GM12878 (cell line): ENCODE results near the gene ABHD17A. TPM values are rescaled to one million over a fixed set of nuclear protein-coding genes. Genes with fewer than 3 reads are reported as not detected.

ENCODE experiments used
- ATAC-seq: fragments of 200-7000 bp; cut with Tn5 transposase; 3 replicates; pipeline ENCODE4 v1.9.1; 2020; ENCODE audit warnings: mild to moderate bottlenecking, moderate library complexity
- BruUV-seq: library from RNA; stranded (reverse); fragments of 400-500 nt; replicated peaks from 2 replicates; lab custom pipeline; 2021; lab: Mats Ljungman, UMichigan
- CTCF ChIA-PET: fragments of 300-600 bp; sonication (Branson Sonifier 250); formaldehyde crosslinking; extraction: SDS; loops from one replicate; lab custom pipeline; 2021; ENCODE audit warnings: inconsistent platforms; lab: Yijun Ruan, JAX
- POLR2A ChIA-PET: fragments of 350-600 bp; formaldehyde crosslinking; extraction: SDS; loops from one replicate; lab custom pipeline; 2021; ENCODE audit warnings: inconsistent platforms; lab: Charles Lee
- RAD21 ChIA-PET: fragments of 300-600 bp; sonication (Branson Sonifier 250); formaldehyde crosslinking; loops from one replicate; lab custom pipeline; 2023; ENCODE audit warnings: antibody characterized with exemption; ENCODE audit not compliant: unreplicated experiment; lab: Charles Lee
- SMC1A ChIA-PET: fragments of 300-600 bp; sonication (Branson Sonifier 250); formaldehyde crosslinking; loops from one replicate; lab custom pipeline; 2023; ENCODE audit not compliant: unreplicated experiment, uncharacterized antibody; lab: Charles Lee
- DNase-seq: peaks from one replicate; pipeline ENCODE4 v3.0.0-alpha.2; 2011; ENCODE audit warnings: low read depth, low spot score
- FAIRE-seq: peaks from 3 replicates; lab custom pipeline; 2011; peaks lifted over from hg19 to GRCh38; lab: Jason Lieb, UNC
- H2AFZ ChIP-seq: 2 replicates; pipeline ENCODE4 v1.6.0; 2011; ENCODE audit warnings: low read depth, low read length, control low read depth; ENCODE audit not compliant: control insufficient read depth
- H3K27ac ChIP-seq: 2 replicates; pipeline ENCODE4 v1.5.1; 2011; ENCODE audit warnings: control low read depth; ENCODE audit not compliant: control insufficient read depth, insufficient read depth
- H3K27me3 ChIP-seq, 2 experiments: replicated peaks in 1 of 2; 2 replicates each; pipeline versions ENCODE4 v1.6.0 to v1.6.1; 2011; ENCODE audit warnings: low read length in 1 of 2; ENCODE audit not compliant: control insufficient read depth in 2 of 2, insufficient read depth in 2 of 2
- H3K36me3 ChIP-seq, 2 experiments: 2 replicates each; pipeline ENCODE4 v1.5.1; 2011; ENCODE audit warnings: low read length in 1 of 2; ENCODE audit not compliant: control insufficient read depth in 2 of 2, insufficient read depth in 2 of 2
- H3K4me1 ChIP-seq: 2 replicates; pipeline ENCODE4 v1.6.1; 2011; ENCODE audit warnings: mild to moderate bottlenecking, low read length, moderate library complexity, mixed read lengths; ENCODE audit not compliant: control insufficient read depth, insufficient read depth
- H3K4me2 ChIP-seq: 2 replicates; pipeline ENCODE4 v1.6.0; 2011; ENCODE audit warnings: control low read depth; ENCODE audit not compliant: control insufficient read depth, insufficient read depth
- H3K4me3 ChIP-seq: fragments of 200-600 bp; sonication (generic); 2 replicates; pipeline ENCODE4 v1.5.1; 2016
- H3K79me2 ChIP-seq: 2 replicates; pipeline ENCODE4 v1.6.0; 2011; ENCODE audit warnings: low read length; ENCODE audit not compliant: control insufficient read depth, insufficient read depth
- H3K9ac ChIP-seq: 2 replicates; pipeline ENCODE4 v1.8.0; 2011; ENCODE audit warnings: low read length, control low read depth, mixed read lengths; ENCODE audit not compliant: control insufficient read depth, insufficient read depth
- H3K9me3 ChIP-seq: replicated peaks from 3 replicates; pipeline ENCODE4 v1.5.1; 2011; ENCODE audit warnings: mild to moderate bottlenecking, low read length; ENCODE audit not compliant: control insufficient read depth, insufficient read depth
- H4K20me1 ChIP-seq: 2 replicates; pipeline ENCODE4 v1.6.0; 2011; ENCODE audit not compliant: control insufficient read depth, insufficient read depth
- CEBPB ChIP-seq, 2 experiments: fragments of 150-350 bp in 1 of 2; IDR thresholded peaks; 2 replicates each; pipeline ENCODE4 v1.6.1; 2012 to 2014; ENCODE audit warnings: low read depth in 2 of 2, low read length in 2 of 2, borderline replicate concordance in 1 of 2, inconsistent platforms in 1 of 2
- CHD1 ChIP-seq: IDR thresholded peaks from 2 replicates; pipeline ENCODE4 v1.6.1; 2012; ENCODE audit warnings: low read depth, low read length, improper control_type of control experiment
- PAX8 ChIP-seq: fragments of 450-650 bp; IDR thresholded peaks from 2 replicates; pipeline ENCODE4 v1.6.1; 2017; ENCODE audit warnings: mild to moderate bottlenecking, moderate library complexity
- PML ChIP-seq: IDR thresholded peaks from 2 replicates; pipeline ENCODE4 v1.6.1; 2012; ENCODE audit warnings: low read length, inconsistent platforms
- POLR2AphosphoS5 ChIP-seq: IDR thresholded peaks from 2 replicates; pipeline ENCODE4 v1.6.1; 2011; ENCODE audit warnings: mild to moderate bottlenecking, low read length, inconsistent platforms
- RFX5 ChIP-seq: IDR thresholded peaks from 2 replicates; pipeline ENCODE4 v1.6.1; 2011; ENCODE audit warnings: low read depth, low read length, improper control_type of control experiment
- SRF ChIP-seq, 2 experiments: IDR thresholded peaks; 2 replicates each; pipeline ENCODE4 v1.6.1; 2011; ENCODE audit warnings: low read depth in 2 of 2, low read length in 2 of 2, mild to moderate bottlenecking in 1 of 2, moderate library complexity in 1 of 2
- ZNF217 ChIP-seq: fragments of 450-650 bp; IDR thresholded peaks from 2 replicates; pipeline ENCODE4 v1.6.1; 2017; ENCODE audit warnings: antibody characterized with exemption, mild to moderate bottlenecking
- ZNF24 ChIP-seq: fragments of 450-650 bp; IDR thresholded peaks from 2 replicates; pipeline ENCODE4 v1.6.1; 2017; ENCODE audit warnings: antibody characterized with exemption, mild to moderate bottlenecking
- ZZZ3 ChIP-seq: IDR thresholded peaks from 2 replicates; pipeline ENCODE4 v1.6.1; 2011; ENCODE audit warnings: low read depth; ENCODE audit not compliant: control insufficient read depth, insufficient read length
- WGBS: methylation state at CpG from one replicate; pipeline ENCODE4 v1.1.6; 2016; ENCODE audit warnings: low lambda C conversion rate; ENCODE audit not compliant: insufficient replicate concordance, insufficient coverage; ENCODE audit errors: missing lambda C conversion rate; 5-methylcytosine and 5-hydroxymethylcytosine counted together
- in situ Hi-C: fragments of 300-500 bp; cut with MboI; formaldehyde crosslinking; loops from 9 replicates; pipeline ENCODE4 v1.14.3; 2018; ENCODE audit warnings: mixed read lengths
- intact Hi-C: fragments of 100-400 bp; cut with micrococcal nuclease; formaldehyde crosslinking; loops from one replicate; pipeline ENCODE4 v1.14.2; 2022; ENCODE audit not compliant: unreplicated experiment
- polyA plus RNA-seq, 11 experiments: library from polyadenylated mRNA; depleted of rRNA in 4 of 11; unstranded in 6 of 11; stranded (reverse) in 5 of 11; fragments of >200 nt; fragmentation: Nextera tagmentation in 4 of 11; fragmentation: Illumina TruSeq in 1 of 11; extraction: Ambion mirVana in 4 of 11; extraction: Trizol in 1 of 11; gene quantifications; 1 replicate in 1 of 11; 2 replicates in 10 of 11; pipeline versions ENCODE4 v1.2.1 to v1.2.3, GENCODE V29; 2011 to 2016; ENCODE audit warnings: inconsistent platforms in 2 of 11, missing spikeins in 2 of 11, low read depth in 1 of 11
- total RNA-seq, 4 experiments: library from RNA; depleted of rRNA in 3 of 4; stranded (reverse); fragments of >200 nt in 3 of 4; fragmentation: Illumina TruSeq in 1 of 4; extraction: Trizol in 1 of 4; gene quantifications; 2 replicates each; pipeline versions ENCODE4 v1.2.1 to v1.2.3, GENCODE V29; 2013 to 2021
- TF ChIP-seq, protein P1 (sequence below): fragments of 150-350 bp; IDR thresholded peaks from 2 replicates; pipeline ENCODE4 v1.6.1; 2014; ENCODE audit warnings: mild to moderate bottlenecking, low read depth, low read length

Gene ABHD17A
- total and polyA plus RNA-seq, 10 of the 15 experiments (the other 5 are each of a cell fraction or from before 2014, with no cell fraction given): 0.13 to 126 (median 28.8) TPM; not detected in 1

DNA sequence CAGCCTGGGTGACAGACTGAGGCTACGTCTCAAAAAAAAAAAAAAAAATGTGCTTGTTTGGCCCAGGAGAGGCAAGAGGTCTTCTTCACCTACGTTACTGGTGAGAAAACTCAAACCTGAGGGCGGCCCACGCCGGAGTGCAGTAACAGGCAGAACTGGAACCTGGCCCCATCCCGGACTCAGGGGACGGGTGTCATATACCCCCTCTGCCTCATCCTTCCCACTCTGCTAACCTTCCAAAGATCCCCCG lies 19.5 kb upstream of the ABHD17A start (continued):
- TF ChIP-seq, protein P1, sequence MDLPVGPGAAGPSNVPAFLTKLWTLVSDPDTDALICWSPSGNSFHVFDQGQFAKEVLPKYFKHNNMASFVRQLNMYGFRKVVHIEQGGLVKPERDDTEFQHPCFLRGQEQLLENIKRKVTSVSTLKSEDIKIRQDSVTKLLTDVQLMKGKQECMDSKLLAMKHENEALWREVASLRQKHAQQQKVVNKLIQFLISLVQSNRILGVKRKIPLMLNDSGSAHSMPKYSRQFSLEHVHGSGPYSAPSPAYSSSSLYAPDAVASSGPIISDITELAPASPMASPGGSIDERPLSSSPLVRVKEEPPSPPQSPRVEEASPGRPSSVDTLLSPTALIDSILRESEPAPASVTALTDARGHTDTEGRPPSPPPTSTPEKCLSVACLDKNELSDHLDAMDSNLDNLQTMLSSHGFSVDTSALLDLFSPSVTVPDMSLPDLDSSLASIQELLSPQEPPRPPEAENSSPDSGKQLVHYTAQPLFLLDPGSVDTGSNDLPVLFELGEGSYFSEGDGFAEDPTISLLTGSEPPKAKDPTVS: no peak
- TF ChIP-seq RFX5 (no peak), ZZZ3 (no peak), SRF (IDR thresholded peaks at IDR 0.05; ENCODE audit: low read depth in 2 of 2, low read length in 2 of 2) (no peak), POLR2AphosphoS5 (peak; percentile 13), PML (no peak; the same call in 1 of the 2 replicates), ZNF24 (peak; percentile 65), CHD1 (peak; percentile 78; the same call in 1 of the 2 replicates), CEBPB (IDR thresholded peaks at IDR 0.05; ENCODE audit: borderline replicate concordance in 1 of 2, low read depth in 2 of 2, low read length in 2 of 2) (no peak), ZNF217 (peak; percentile 94)
- TF ChIP-seq, all 136 proteins: peak for 6

DNA sequence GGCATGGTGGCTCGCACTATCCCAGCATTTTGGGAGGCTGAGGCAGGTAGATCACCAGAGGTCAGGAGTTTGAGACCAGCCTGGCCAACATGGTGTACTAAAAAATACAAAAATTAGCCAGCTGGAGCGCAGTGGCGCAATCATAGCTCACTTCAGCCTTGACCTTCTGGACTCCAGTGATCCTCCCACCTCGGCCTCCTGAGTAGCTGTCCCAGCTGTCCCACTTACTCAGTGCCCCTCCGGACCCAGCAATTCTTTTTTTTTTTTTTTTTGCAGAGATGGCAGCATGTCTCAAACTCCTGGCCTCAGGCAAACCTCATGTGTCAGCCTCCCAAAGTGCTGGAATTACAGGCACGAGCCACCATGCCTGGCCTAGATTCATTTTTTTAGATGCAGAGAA lies 17.6 kb upstream of the ABHD17A start:
- no peak for ATAC-seq
- in situ Hi-C loops: no loop called here
- no peak for DNase-seq
- Histone ChIP-seq H3K9ac (no peak overlapping the region), H3K9me3 (no peaks in the 10 kb centered on the region), H3K4me1 (peaks cover 27% of the 10 kb centered on the region)
- CTCF ChIA-PET: interaction anchor here (0.6 to 3.0 kb wide), 5 partner anchors 12 to 40 kb away, joined by 3 to 10 read pairs (median 5); no protein-coding TSS in a partner anchor
- BruUV-seq: no TSS peak
- no peak for FAIRE-seq
- no peak for TF ChIP-seq PAX8
- TF ChIP-seq, all 136 proteins: peak for 0
- ChIA-PET POLR2A (interaction anchor here (0.6 to 2.0 kb wide), 8 partner anchors 11 to 1358 kb away, joined by 3 to 9 read pairs (median 6); no protein-coding TSS in a partner anchor), SMC1A (no interaction called here), RAD21 (interaction anchor here (0.7 to 2.5 kb wide), 3 partner anchors 27 to 622 kb away, joined by 5 to 9 read pairs (median 6); no protein-coding TSS in a partner anchor)
- Histone ChIP-seq H3K36me3 (no peaks in the 10 kb centered on the region), H2AFZ (no peak overlapping the region), H3K4me3 (peak overlapping the region; percentile 41; the same call in 1 of the 2 replicates), H3K27ac (peak overlapping the region; percentile 96; the same call in 1 of the 2 replicates), H3K79me2 (peaks cover 19% of the 10 kb centered on the region), H3K27me3 (no peaks in the 10 kb centered on the region), H3K4me2 (peak overlapping the region; percentile 15; the same call in 1 of the 2 replicates), H4K20me1 (no peaks in the 10 kb centered on the region)
- intact Hi-C loops: loop anchor here (10.0 kb wide), 1 partner anchor 192 kb away; the partner anchor contains the start of genes IZUMO4 and MOB3A
- 72% methylated on average over 6 of the region's 6 CpGs for WGBS
